Upper lobe of left lung (tissue), 6 donors: ENCODE measurements around the gene COG5. TPM values are rescaled to one million over a fixed set of nuclear protein-coding genes. Genes with fewer than 3 reads are reported as not detected.

Experiments
- ATAC-seq, 2 donors: fragments of 200-7000 bp; cut with Tn5 transposase; one replicate each; pipeline ENCODE4 v1.9.1; 2022; ENCODE audit warnings: mild to moderate bottlenecking in 2 of 2, moderate library complexity in 2 of 2; ENCODE audit not compliant: low FRiP score in 2 of 2
- DNase-seq, 2 donors: peaks; one replicate each; pipeline ENCODE4 v3.0.0-alpha.2; 2019 to 2020
- H3K27ac ChIP-seq, 4 donors: fragments of 200-600 bp; sonication (generic); one replicate each; pipeline ENCODE4 v1.5.1; 2016 to 2019
- H3K27me3 ChIP-seq, 4 donors: fragments of 200-600 bp; sonication (generic); one replicate each; pipeline ENCODE4 v1.5.1; 2017 to 2019
- H3K36me3 ChIP-seq, 4 donors: fragments of 200-600 bp; sonication (generic); one replicate each; pipeline ENCODE4 v1.5.1; 2016 to 2019
- H3K4me1 ChIP-seq, 4 donors: fragments of 200-600 bp; sonication (generic); one replicate each; pipeline ENCODE4 v1.5.1; 2018 to 2019
- H3K4me3 ChIP-seq, 4 donors: fragments of 200-600 bp; sonication (generic); one replicate each; pipeline ENCODE4 v1.5.1; 2017 to 2019; ENCODE audit warnings: mild to moderate bottlenecking in 2 of 4, moderate library complexity in 1 of 4
- H3K9me3 ChIP-seq, 4 donors: fragments of 200-600 bp; sonication (generic); one replicate each; pipeline ENCODE4 v1.5.1; 2018 to 2019
- CTCF ChIP-seq, 6 experiments: fragments of 450-650 bp in 4 of 6; fragments of 200-600 bp in 2 of 6; sonication (generic) in 2 of 6; IDR thresholded peaks; one replicate each; pipeline ENCODE4 v1.5.1; 2016 to 2019; ENCODE audit warnings: antibody characterized with exemption in 6 of 6
- EP300 ChIP-seq, 4 donors: sonication (generic); formaldehyde crosslinking; IDR thresholded peaks; one replicate each; pipeline ENCODE4 v1.5.1; 2017; ENCODE audit warnings: antibody characterized with exemption in 4 of 4, control low read depth in 2 of 4
- POLR2A ChIP-seq, 4 donors: fragments of 450-650 bp; IDR thresholded peaks; one replicate each; pipeline ENCODE4 v1.5.1; 2016 to 2017; ENCODE audit warnings: antibody characterized with exemption in 4 of 4, mild to moderate bottlenecking in 2 of 4
- POLR2AphosphoS5 ChIP-seq, 2 donors: sonication (generic); formaldehyde crosslinking; IDR thresholded peaks; one replicate each; pipeline ENCODE4 v1.5.1; 2017; ENCODE audit warnings: antibody characterized with exemption in 2 of 2
- WGBS, 2 donors: methylation state at CpG; one replicate each; pipeline ENCODE4 v1.1.5; 2017 to 2018; 5-methylcytosine and 5-hydroxymethylcytosine counted together
- total RNA-seq, 6 donors: library from RNA; depleted of rRNA in 4 of 6; stranded (reverse); fragments of >200 nt in 4 of 6; gene quantifications; one replicate each; pipeline versions ENCODE4 v1.1.0 to v1.2.1, GENCODE V29; 2016 to 2021
- donor health status: DM: no; HTN: no; CAD: no; lungs with moderate emphysema.
- donor health status: DM: no; HTN: yes; CAD: no; lungs with severe emphysema.

COG5 gene
- total RNA-seq, 6 donors from 2014 or later: 31.6 to 88.0 (median 50.5) TPM

GRCh38 chr7:107315716-107316220, 248.0 kb downstream of the COG5 start:
- WGBS, 2 donors: 21 to 35% methylated on average over 1 of the region's 1 CpG
- no peaks in the 10 kb centered on the region for H3K9me3 ChIP-seq
- no peak for ATAC-seq

GRCh38 chr7:107313355-107313754, 250.4 kb downstream of the COG5 start:
- no peak for TF ChIP-seq EP300 (IDR thresholded peaks at IDR 0.05)
- no peak for TF ChIP-seq POLR2A (IDR thresholded peaks at IDR 0.05)
- no peak for TF ChIP-seq POLR2AphosphoS5 (IDR thresholded peaks at IDR 0.05)
- TF ChIP-seq CTCF (IDR thresholded peaks at IDR 0.05): no peak
- WGBS, 2 donors: 88 to 100% methylated on average over 1 of the region's 1 CpG
- ATAC-seq (no peak), DNase-seq (no peak)
- H3K4me3 ChIP-seq: no peak overlapping the region
- no peaks in the 10 kb centered on the region for H3K27me3 ChIP-seq
- peaks cover 0 to 8% (median 2%) of the 10 kb centered on the region in 4 donors for H3K4me1 ChIP-seq
- H3K27ac ChIP-seq: no peak overlapping the region
- no peaks in the 10 kb centered on the region for H3K9me3 ChIP-seq
- H3K36me3 ChIP-seq: no peaks in the 10 kb centered on the region

More at GRCh38 chr7:107315716-107316220, 248.0 kb downstream of the COG5 start:
- Histone ChIP-seq H3K4me1 (peaks cover 0 to 8% (median 2%) of the 10 kb centered on the region in 4 donors), H3K4me3 (no peak overlapping the region), H3K27ac (no peak overlapping the region), H3K27me3 (no peaks in the 10 kb centered on the region), H3K36me3 (no peaks in the 10 kb centered on the region)
- TF ChIP-seq CTCF (IDR thresholded peaks at IDR 0.05) (no peak), POLR2A (IDR thresholded peaks at IDR 0.05) (no peak), EP300 (IDR thresholded peaks at IDR 0.05) (no peak), POLR2AphosphoS5 (IDR thresholded peaks at IDR 0.05) (no peak)
- DNase-seq: no peak

- no peaks in the 10 kb centered on the region for H3K27me3 ChIP-seq
- no peaks in the 10 kb centered on the region for H3K36me3 ChIP-seq
- H3K9me3 ChIP-seq: no peaks in the 10 kb centered on the region
- WGBS, 2 donors: 86 to 89% methylated on average over 4 of the region's 4 CpGs
- H3K4me3 ChIP-seq: no peak overlapping the region
- ATAC-seq (no peak), DNase-seq (no peak)
- no peak overlapping the region for H3K27ac ChIP-seq
- peaks cover 0 to 8% (median 2%) of the 10 kb centered on the region in 4 donors for H3K4me1 ChIP-seq
- TF ChIP-seq CTCF (IDR thresholded peaks at IDR 0.05) (no peak), POLR2A (IDR thresholded peaks at IDR 0.05) (no peak), EP300 (IDR thresholded peaks at IDR 0.05) (no peak), POLR2AphosphoS5 (IDR thresholded peaks at IDR 0.05) (no peak)
Observed at GRCh38 chr7:107312418-107312817, 251.3 kb downstream of the COG5 start.

GRCh38 chr7:107309296-107309695, 254.4 kb downstream of the COG5 start:
- TF ChIP-seq EP300 (IDR thresholded peaks at IDR 0.05) (no peak), CTCF (IDR thresholded peaks at IDR 0.05) (no peak), POLR2A (IDR thresholded peaks at IDR 0.05) (no peak), POLR2AphosphoS5 (IDR thresholded peaks at IDR 0.05) (no peak)
- Histone ChIP-seq H3K27ac (no peak overlapping the region), H3K9me3 (no peaks in the 10 kb centered on the region), H3K4me1 (no peaks in the 10 kb centered on the region), H3K36me3 (no peaks in the 10 kb centered on the region), H3K27me3 (no peaks in the 10 kb centered on the region), H3K4me3 (no peak overlapping the region)
- DNase-seq (no peak), ATAC-seq (no peak)
- 96 to 97% methylated on average over 1 of the region's 1 CpG for WGBS, 2 donors

GRCh38 chr7:107304636-107305035, 259.1 kb downstream of the COG5 start:
- no peak overlapping the region for H3K27ac ChIP-seq
- no peak for TF ChIP-seq EP300 (IDR thresholded peaks at IDR 0.05)
- TF ChIP-seq POLR2A (IDR thresholded peaks at IDR 0.05): no peak
- TF ChIP-seq POLR2AphosphoS5 (IDR thresholded peaks at IDR 0.05): no peak
- TF ChIP-seq CTCF (IDR thresholded peaks at IDR 0.05): no peak
- H3K27me3 ChIP-seq: no peaks in the 10 kb centered on the region
- no peak for ATAC-seq
- 67 to 70% methylated on average over 3 of the region's 3 CpGs for WGBS, 2 donors
- no peak for DNase-seq
- no peaks in the 10 kb centered on the region for H3K9me3 ChIP-seq
- H3K36me3 ChIP-seq: no peaks in the 10 kb centered on the region
- no peaks in the 10 kb centered on the region for H3K4me1 ChIP-seq
- no peak overlapping the region for H3K4me3 ChIP-seq
